Measurements from ENCODE around the gene IMMP2L. TPM values are rescaled to one million over a fixed set of nuclear protein-coding genes. Genes with fewer than 3 reads are reported as not detected.

Gene IMMP2L
- total and polyA plus RNA-seq, 4 donors: 9.2 to 34.7 (median 11.1) TPM

GRCh38 chr7:111486472-111487142 lies 75.7 kb downstream of the IMMP2L start:
- peaks cover 0 to 1% (median 0%) of the 10 kb centered on the region in 5 donors for H3K4me1 ChIP-seq (ENCODE audit: control insufficient read depth in 5 of 5, insufficient read depth in 5 of 5, low read length in 5 of 5)
- TF ChIP-seq CTCF (IDR thresholded peaks at IDR 0.05; ENCODE audit: control extremely low read depth, extremely low read depth): peak; percentile 42
- no peak overlapping the region for H3K27ac ChIP-seq (ENCODE audit: low read depth in 1 of 2, low read length in 1 of 2)
- H3K9ac ChIP-seq (ENCODE audit: insufficient read depth in 1 of 2, low read length in 2 of 2): no peak overlapping the region
- H3K9me3 ChIP-seq (ENCODE audit: control insufficient read depth in 4 of 4, insufficient read depth in 3 of 4, low read length in 3 of 4): no peaks in the 10 kb centered on the region
- peak; percentile 66 for ATAC-seq (ENCODE audit: insufficient read depth, low FRiP score)
- no peaks in the 10 kb centered on the region for H3K36me3 ChIP-seq (ENCODE audit: control insufficient read depth in 4 of 4, insufficient read depth in 4 of 4, low read length in 4 of 4)
- no peaks in the 10 kb centered on the region for H3K27me3 ChIP-seq (ENCODE audit: control insufficient read depth in 3 of 3, insufficient read depth in 3 of 3, low read length in 2 of 3)
- no peak overlapping the region for H3K4me3 ChIP-seq
- DNase-seq: peak; percentile 22 to 84 (median 76)

- no peak for TF ChIP-seq CTCF (IDR thresholded peaks at IDR 0.05; ENCODE audit: control extremely low read depth, extremely low read depth)
- H3K27ac ChIP-seq (ENCODE audit: low read depth in 1 of 2, low read length in 1 of 2): no peak overlapping the region
- no peak overlapping the region for H3K9ac ChIP-seq (ENCODE audit: insufficient read depth in 1 of 2, low read length in 2 of 2)
- no peaks in the 10 kb centered on the region for H3K9me3 ChIP-seq (ENCODE audit: control insufficient read depth in 4 of 4, insufficient read depth in 3 of 4, low read length in 3 of 4)
- peak in 1 of 3 donors; percentile 13 for DNase-seq
- H3K4me1 ChIP-seq (ENCODE audit: control insufficient read depth in 5 of 5, insufficient read depth in 5 of 5, low read length in 5 of 5): peaks cover 0 to 6% (median 0%) of the 10 kb centered on the region in 5 donors
- H3K4me3 ChIP-seq: no peak overlapping the region
- H3K27me3 ChIP-seq (ENCODE audit: control insufficient read depth in 3 of 3, insufficient read depth in 3 of 3, low read length in 2 of 3): no peaks in the 10 kb centered on the region
- no peaks in the 10 kb centered on the region for H3K36me3 ChIP-seq (ENCODE audit: control insufficient read depth in 4 of 4, insufficient read depth in 4 of 4, low read length in 4 of 4)
- no peak for ATAC-seq (ENCODE audit: insufficient read depth, low FRiP score)
- 73 to 85% methylated on average over 4 of the region's 4 CpGs for WGBS, 2 donors
Measured at GRCh38 chr7:111485701-111486380, 76.5 kb downstream of the IMMP2L start.

- Histone ChIP-seq H3K9me3 (ENCODE audit: control insufficient read depth in 4 of 4, insufficient read depth in 3 of 4, low read length in 3 of 4) (peaks cover 0 to 2% (median under 1%) of the 10 kb centered on the region in 4 donors), H3K4me3 (no peak overlapping the region), H3K4me1 (ENCODE audit: control insufficient read depth in 5 of 5, insufficient read depth in 5 of 5, low read length in 5 of 5) (peaks cover 0 to 7% (median 0%) of the 10 kb centered on the region in 5 donors), H3K9ac (ENCODE audit: insufficient read depth in 1 of 2, low read length in 2 of 2) (no peak overlapping the region), H3K27me3 (ENCODE audit: control insufficient read depth in 3 of 3, insufficient read depth in 3 of 3, low read length in 2 of 3) (no peaks in the 10 kb centered on the region), H3K27ac (ENCODE audit: low read depth in 1 of 2, low read length in 1 of 2) (no peak overlapping the region), H3K36me3 (ENCODE audit: control insufficient read depth in 4 of 4, insufficient read depth in 4 of 4, low read length in 4 of 4) (no peaks in the 10 kb centered on the region)
- TF ChIP-seq CTCF (IDR thresholded peaks at IDR 0.05; ENCODE audit: control extremely low read depth, extremely low read depth): no peak
- 69 to 93% methylated on average over 2 of the region's 2 CpGs for WGBS, 2 donors
- DNase-seq: no peak
- ATAC-seq (ENCODE audit: insufficient read depth, low FRiP score): no peak
Measured at GRCh38 chr7:111483078-111483477, 79.2 kb downstream of the IMMP2L start.

All from lung (tissue), 12 donors.